ENCODE results near the gene BICRAL.
"Not testable (repeated sequence)": the region's sequence is repeated elsewhere in the genome, so short reads cannot be mapped to it uniquely, and the experiment has no call there.

BICRAL gene

GRCh38 chr6:42896178-42896719, 114.4 kb downstream of the BICRAL start:
- DNase-seq (ENCODE audit: low read depth, low spot score): no peak
- no peak overlapping the region for H3K4me3 ChIP-seq (ENCODE audit: low read depth, low read length)
- POLR2A ChIA-PET: no interaction called here
- CTCF ChIA-PET: interaction anchor here (0.7 to 3.2 kb wide), 5 partner anchors 16 to 682 kb away, joined by 3 to 20 read pairs (median 3); no protein-coding TSS in a partner anchor
- TF ChIP-seq, protein P1, sequence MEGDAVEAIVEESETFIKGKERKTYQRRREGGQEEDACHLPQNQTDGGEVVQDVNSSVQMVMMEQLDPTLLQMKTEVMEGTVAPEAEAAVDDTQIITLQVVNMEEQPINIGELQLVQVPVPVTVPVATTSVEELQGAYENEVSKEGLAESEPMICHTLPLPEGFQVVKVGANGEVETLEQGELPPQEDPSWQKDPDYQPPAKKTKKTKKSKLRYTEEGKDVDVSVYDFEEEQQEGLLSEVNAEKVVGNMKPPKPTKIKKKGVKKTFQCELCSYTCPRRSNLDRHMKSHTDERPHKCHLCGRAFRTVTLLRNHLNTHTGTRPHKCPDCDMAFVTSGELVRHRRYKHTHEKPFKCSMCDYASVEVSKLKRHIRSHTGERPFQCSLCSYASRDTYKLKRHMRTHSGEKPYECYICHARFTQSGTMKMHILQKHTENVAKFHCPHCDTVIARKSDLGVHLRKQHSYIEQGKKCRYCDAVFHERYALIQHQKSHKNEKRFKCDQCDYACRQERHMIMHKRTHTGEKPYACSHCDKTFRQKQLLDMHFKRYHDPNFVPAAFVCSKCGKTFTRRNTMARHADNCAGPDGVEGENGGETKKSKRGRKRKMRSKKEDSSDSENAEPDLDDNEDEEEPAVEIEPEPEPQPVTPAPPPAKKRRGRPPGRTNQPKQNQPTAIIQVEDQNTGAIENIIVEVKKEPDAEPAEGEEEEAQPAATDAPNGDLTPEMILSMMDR (IDR thresholded peaks at IDR 0.05; ENCODE audit: insufficient read depth, low read length, missing control alignments): no peak

DNA sequence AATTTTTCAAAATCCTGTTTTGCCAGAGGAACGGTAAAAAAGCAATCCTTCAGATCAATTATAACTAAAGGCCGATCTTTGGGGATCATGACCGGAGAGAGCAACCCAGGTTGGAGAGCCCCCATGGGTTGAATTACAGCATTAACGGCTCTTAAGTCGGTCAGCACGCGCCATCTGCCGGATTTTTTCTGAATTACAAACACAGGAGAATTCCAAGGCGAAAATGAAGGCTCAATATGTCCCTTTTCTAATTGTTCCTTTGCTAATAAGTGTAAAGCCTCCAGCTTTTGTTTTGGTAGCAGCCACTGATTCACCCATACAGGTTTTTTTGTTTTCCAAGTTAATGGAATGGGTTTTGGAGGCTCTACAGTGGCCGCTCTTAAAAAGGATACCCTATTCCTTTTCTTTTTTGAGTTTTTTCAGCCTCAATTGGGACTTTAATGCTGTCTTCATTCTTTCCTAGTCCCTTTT, 117.1 kb downstream of the BICRAL start:
- CTCF ChIA-PET: interaction anchor here (0.7 to 3.7 kb wide), 10 partner anchors 9 to 245 kb away, joined by 3 to 48 read pairs (median 3); partner anchors contain the start of genes KLHDC3 and MEA1
- no peak overlapping the region for H3K4me3 ChIP-seq (ENCODE audit: low read depth, low read length)
- TF ChIP-seq, protein P1 (IDR thresholded peaks at IDR 0.05; ENCODE audit: insufficient read depth, low read length, missing control alignments): peak; percentile 41
- POLR2A ChIA-PET: no interaction called here
- no peak for DNase-seq (ENCODE audit: low read depth, low spot score)

DNA sequence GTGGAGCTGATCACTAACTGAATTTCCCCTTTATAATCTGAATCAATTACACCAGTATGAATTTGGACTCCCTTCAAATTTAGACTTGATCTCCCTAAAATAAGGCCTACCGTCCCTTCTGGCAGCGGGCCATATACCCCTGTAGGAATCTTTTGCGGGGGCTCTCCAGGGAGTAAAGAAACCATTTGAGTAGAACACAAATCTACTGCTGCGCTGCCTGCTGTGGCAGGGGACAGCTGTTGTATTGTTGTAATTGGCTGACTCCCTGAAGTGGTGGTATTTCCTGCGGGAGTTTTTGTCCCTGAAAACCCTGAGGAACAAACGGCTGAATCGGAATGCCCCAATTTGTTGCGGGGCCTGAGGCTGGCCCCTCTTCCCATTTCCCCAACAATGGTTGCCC, 118.0 kb downstream of the BICRAL start:
- ChIA-PET CTCF (interaction anchor here (0.7 to 3.7 kb wide), 11 partner anchors 8 to 236 kb away, joined by 3 to 48 read pairs (median 9); partner anchors contain the start of genes CNPY3, KLHDC3, MEA1 and PTCRA), POLR2A (interaction anchor here (0.8 to 0.9 kb wide), 2 partner anchors 114 to 150 kb away, joined by 3 read pairs; partner anchors contain the start of gene KLHDC3)
- TF ChIP-seq, protein P1 (IDR thresholded peaks at IDR 0.05; ENCODE audit: insufficient read depth, low read length, missing control alignments): no peak
- DNase-seq (ENCODE audit: low read depth, low spot score): no peak
- no peak overlapping the region for H3K4me3 ChIP-seq (ENCODE audit: low read depth, low read length)

GRCh38 chr6:42901538-42901957, 119.7 kb downstream of the BICRAL start:
- no peak for DNase-seq (ENCODE audit: low read depth, low spot score)
- POLR2A ChIA-PET: no interaction called here
- no peak overlapping the region for H3K4me3 ChIP-seq (ENCODE audit: low read depth, low read length)
- CTCF ChIA-PET: interaction anchor here (0.6 to 3.7 kb wide), 41 partner anchors 10 to 455 kb away, joined by 3 to 48 read pairs (median 4); partner anchors contain the start of genes CNPY3, KLHDC3, MEA1 and PEX6
- TF ChIP-seq, protein P1 (IDR thresholded peaks at IDR 0.05; ENCODE audit: insufficient read depth, low read length, missing control alignments): peak; percentile 66

DNA sequence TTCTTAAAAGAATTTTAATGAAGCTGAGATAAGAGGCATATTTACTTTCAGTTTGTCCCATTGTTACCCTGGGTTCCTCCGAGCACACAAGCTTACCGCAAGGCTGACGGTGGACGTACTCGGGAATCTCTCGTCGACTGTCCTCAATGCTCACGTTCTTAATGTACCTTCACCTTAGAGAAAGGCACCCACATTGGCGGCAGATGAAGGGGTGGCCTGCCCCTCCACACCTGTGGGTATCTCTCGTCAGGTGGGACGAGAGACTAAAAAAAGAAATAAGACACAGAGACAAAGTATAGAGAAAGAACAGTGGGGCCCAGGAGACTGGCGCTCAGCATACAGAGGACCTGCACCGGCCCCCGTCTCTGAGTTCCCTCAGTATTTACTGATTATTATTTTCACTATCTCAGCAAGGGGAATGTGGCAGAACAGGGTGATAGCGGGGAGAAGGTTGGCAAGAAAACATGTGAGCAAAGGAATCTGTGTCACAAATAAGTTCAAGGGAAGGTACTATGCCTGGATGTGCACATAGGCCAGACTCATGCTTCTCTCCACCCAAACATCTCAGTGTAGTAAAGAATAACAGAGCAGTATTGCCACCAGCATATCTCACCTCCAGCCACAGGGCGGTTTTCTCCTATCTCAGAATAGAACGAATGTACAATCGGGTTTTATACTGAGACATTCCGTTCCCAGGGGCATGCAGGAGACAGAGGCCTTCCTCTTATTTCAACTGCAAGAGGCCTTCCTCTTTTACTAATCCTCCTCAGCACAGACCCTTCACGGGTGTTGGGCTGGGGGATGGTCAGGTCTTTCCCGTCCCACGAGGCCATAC, 120.8 kb downstream of the BICRAL start:
- DNase-seq (ENCODE audit: low read depth, low spot score); H3K4me3 ChIP-seq (ENCODE audit: low read depth, low read length); POLR2A ChIA-PET: not testable (repeated sequence)
- CTCF ChIA-PET: interaction anchor here (0.7 to 3.6 kb wide), 14 partner anchors 9 to 454 kb away, joined by 3 to 38 read pairs (median 8); partner anchors contain the start of genes CNPY3, KLHDC3, MEA1 and PTCRA

- CTCF ChIA-PET: no interaction called here
- POLR2A ChIA-PET: no interaction called here
Measured at GRCh38 chr6:42904467-42904866, 122.6 kb downstream of the BICRAL start.

More at GRCh38 chr6:42904467-42904866, 122.6 kb downstream of the BICRAL start:
- TF ChIP-seq, protein P1 (IDR thresholded peaks at IDR 0.05; ENCODE audit: insufficient read depth, low read length, missing control alignments): no peak
- no peak for DNase-seq (ENCODE audit: low read depth, low spot score)
- no peak overlapping the region for H3K4me3 ChIP-seq (ENCODE audit: low read depth, low read length)
